Right forelimb (tissue), 1 donor: ENCODE results near the gene ATN1.

ENCODE experiments used
- DNase-seq: peaks from one replicate; pipeline ENCODE4 v3.0.0-alpha.2; 2018

Gene ATN1

GRCh38 chr12:6979021-6979420, 51.3 kb downstream of the ATN1 start:
- DNase-seq: no peak

- no peak for DNase-seq
These were observed 51.7 kb downstream of the ATN1 start for GRCh38 chr12:6979453-6979852.

GRCh38 chr12:6980075-6980474, 52.3 kb downstream of the ATN1 start:
- no peak for DNase-seq

- DNase-seq: no peak
These were observed 53.0 kb downstream of the ATN1 start for GRCh38 chr12:6980740-6981139.

- no peak for DNase-seq
These were observed 53.6 kb downstream of the ATN1 start for GRCh38 chr12:6981152-6982052.

- no peak for DNase-seq
These were observed 54.8 kb downstream of the ATN1 start for GRCh38 chr12:6982532-6982931.

DNA sequence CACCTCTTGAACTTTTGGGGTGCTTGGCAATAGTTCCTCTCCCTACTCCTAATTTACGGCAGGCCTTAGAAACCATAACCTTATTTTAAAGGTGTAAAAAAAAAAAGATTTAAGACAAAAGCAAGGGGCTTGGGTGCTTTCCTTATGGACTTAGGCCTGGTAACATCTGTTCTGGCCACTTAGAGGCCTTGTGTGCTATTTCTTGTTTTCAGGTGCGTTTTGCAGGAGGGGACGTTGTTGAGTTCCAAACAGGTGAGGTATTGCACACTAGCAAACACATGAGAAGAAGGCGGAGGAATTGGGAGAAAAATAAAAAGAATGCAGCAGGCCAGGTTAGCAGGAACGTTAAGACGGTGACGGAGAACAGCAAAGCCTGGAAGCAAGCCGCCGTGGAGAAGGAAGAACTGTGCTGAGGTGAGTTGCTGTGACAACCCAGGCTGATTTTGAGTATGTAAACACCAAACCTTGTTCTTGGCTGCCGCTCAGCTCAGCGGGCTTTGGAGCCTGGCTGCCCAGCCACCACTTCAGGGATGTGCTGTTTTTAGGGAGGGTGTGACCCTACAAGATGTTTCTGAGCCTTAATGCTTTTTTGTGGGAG, 60.3 kb downstream of the ATN1 start:
- DNase-seq: no peak
